ENCODE data around the gene RDH8.

DNA sequence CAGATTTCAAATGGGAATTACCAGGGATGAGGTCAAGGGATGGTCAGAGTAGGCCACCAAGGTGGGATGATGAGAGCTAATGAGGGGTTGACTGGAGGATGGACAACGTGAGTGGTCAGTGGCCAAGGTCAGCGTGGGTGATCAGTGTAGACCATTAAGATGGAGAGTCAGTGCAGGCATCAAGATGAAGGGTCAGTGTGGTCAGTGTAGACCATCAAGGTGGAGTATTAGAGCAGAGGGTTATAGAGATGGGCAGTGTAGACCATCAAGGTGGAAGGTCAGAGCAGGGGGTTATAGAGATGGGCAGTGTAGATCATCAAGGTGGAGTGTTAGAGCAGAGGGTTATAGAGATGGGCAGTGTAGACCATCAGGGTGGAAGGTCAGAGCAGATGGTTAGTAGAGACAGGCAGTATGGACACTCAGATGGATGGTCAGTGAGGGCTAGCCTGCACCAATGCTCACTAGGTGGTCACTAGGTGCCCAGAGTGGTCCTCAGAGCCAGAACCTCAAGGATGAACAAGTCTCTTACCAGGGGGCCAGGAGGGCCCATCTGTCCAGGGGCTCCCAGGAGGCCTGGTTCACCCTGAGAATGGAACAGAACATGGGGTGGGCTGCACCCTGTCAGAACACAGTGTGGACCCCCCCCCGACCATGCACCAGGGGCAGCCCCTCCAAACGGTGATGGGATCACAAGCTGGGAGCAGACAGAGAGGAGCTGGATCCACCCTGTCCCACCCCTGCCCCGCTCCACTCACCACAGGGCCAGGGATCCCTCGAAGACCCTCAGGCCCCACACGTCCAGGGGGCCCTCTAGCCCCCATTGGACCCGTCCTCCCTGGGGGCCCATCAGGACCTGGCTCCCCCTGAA lies 44.2 kb upstream of the RDH8 start:
- no peak for TF ChIP-seq POLR2A (IDR thresholded peaks at IDR 0.05)
- TF ChIP-seq, protein P1, sequence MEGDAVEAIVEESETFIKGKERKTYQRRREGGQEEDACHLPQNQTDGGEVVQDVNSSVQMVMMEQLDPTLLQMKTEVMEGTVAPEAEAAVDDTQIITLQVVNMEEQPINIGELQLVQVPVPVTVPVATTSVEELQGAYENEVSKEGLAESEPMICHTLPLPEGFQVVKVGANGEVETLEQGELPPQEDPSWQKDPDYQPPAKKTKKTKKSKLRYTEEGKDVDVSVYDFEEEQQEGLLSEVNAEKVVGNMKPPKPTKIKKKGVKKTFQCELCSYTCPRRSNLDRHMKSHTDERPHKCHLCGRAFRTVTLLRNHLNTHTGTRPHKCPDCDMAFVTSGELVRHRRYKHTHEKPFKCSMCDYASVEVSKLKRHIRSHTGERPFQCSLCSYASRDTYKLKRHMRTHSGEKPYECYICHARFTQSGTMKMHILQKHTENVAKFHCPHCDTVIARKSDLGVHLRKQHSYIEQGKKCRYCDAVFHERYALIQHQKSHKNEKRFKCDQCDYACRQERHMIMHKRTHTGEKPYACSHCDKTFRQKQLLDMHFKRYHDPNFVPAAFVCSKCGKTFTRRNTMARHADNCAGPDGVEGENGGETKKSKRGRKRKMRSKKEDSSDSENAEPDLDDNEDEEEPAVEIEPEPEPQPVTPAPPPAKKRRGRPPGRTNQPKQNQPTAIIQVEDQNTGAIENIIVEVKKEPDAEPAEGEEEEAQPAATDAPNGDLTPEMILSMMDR (IDR thresholded peaks at IDR 0.05) = no peak
